HEK293 (cell line): ENCODE measurements around the gene HLA-E.
"Not testable (repeated sequence)": the region's sequence is repeated elsewhere in the genome, so short reads cannot be mapped to it uniquely, and the experiment has no call there.

Experiments used
- CTCF ChIA-PET: fragments of 350-600 bp; formaldehyde crosslinking; extraction: SDS; loops from one replicate; lab custom pipeline; 2021; ENCODE audit warnings: antibody characterized with exemption; lab: Yijun Ruan, JAX
- POLR2A ChIA-PET: fragments of 300-600 bp; formaldehyde crosslinking; extraction: SDS; loops from one replicate; lab custom pipeline; 2020; ENCODE audit warnings: antibody characterized with exemption, inconsistent platforms; lab: Yijun Ruan, JAX
- H3K27ac ChIP-seq: fragments of 200-500 bp; sonication (Bioruptor generic); 2 replicates; pipeline ENCODE4 v1.5.1; 2014; ENCODE audit warnings: low read depth, low read length, control low read depth, inconsistent platforms; ENCODE audit errors: extremely low read depth
- H3K36me3 ChIP-seq, 2 experiments: fragments of 200-500 bp in 1 of 2; sonication (Bioruptor generic) in 1 of 2; 1 replicate in 1 of 2; 2 replicates in 1 of 2; pipeline ENCODE4 v1.5.1; 2014 to 2017; ENCODE audit warnings: inconsistent platforms in 2 of 2, low read length in 2 of 2; ENCODE audit not compliant: control insufficient read depth in 2 of 2, insufficient read depth in 1 of 2
- H3K4me1 ChIP-seq: fragments of 200-500 bp; sonication (Bioruptor generic); 2 replicates; pipeline ENCODE4 v1.5.1; 2014; ENCODE audit warnings: mild to moderate bottlenecking, low read length, inconsistent platforms; ENCODE audit not compliant: control insufficient read depth, insufficient read depth
- H3K4me3 ChIP-seq: 2 replicates; pipeline ENCODE4 v1.5.1; 2011; ENCODE audit warnings: low read depth, mild to moderate bottlenecking, control low read depth, low read length, moderate library complexity
- H3K9me3 ChIP-seq: fragments of 200-500 bp; sonication (Bioruptor generic); 2 replicates; pipeline ENCODE4 v1.5.1; 2014; ENCODE audit warnings: low read depth, low read length, inconsistent platforms; ENCODE audit not compliant: control insufficient read depth, insufficient read depth
- CTCF ChIP-seq: fragments of 450-650 bp; formaldehyde crosslinking; IDR thresholded peaks from 2 replicates; pipeline ENCODE4 v1.5.1; 2016; ENCODE audit warnings: missing biosample characterization, missing genetic modification characterization
- SP2 ChIP-seq: fragments of 450-650 bp; formaldehyde crosslinking; IDR thresholded peaks from 2 replicates; pipeline ENCODE4 v1.5.1; 2016; ENCODE audit warnings: missing biosample characterization, missing genetic modification characterization
- SP7 ChIP-seq: fragments of 450-650 bp; formaldehyde crosslinking; IDR thresholded peaks from 2 replicates; pipeline ENCODE4 v1.5.1; 2016; ENCODE audit warnings: missing biosample characterization, missing genetic modification characterization
- WT1 ChIP-seq: fragments of 450-650 bp; formaldehyde crosslinking; IDR thresholded peaks from 2 replicates; pipeline ENCODE4 v1.5.1; 2016; ENCODE audit warnings: missing biosample characterization, missing genetic modification characterization
- ZBTB17 ChIP-seq: fragments of 450-650 bp; formaldehyde crosslinking; IDR thresholded peaks from 2 replicates; pipeline ENCODE4 v1.5.1; 2016; ENCODE audit warnings: missing biosample characterization, missing genetic modification characterization
- ZBTB49 ChIP-seq: fragments of 450-650 bp; formaldehyde crosslinking; IDR thresholded peaks from 2 replicates; pipeline ENCODE4 v1.5.1; 2016; ENCODE audit warnings: missing biosample characterization, missing genetic modification characterization, low read depth
- ZFP69B ChIP-seq: fragments of 450-650 bp; formaldehyde crosslinking; IDR thresholded peaks from 2 replicates; pipeline ENCODE4 v1.5.1; 2016; ENCODE audit warnings: missing biosample characterization, missing genetic modification characterization
- ZNF133 ChIP-seq: fragments of 450-650 bp; formaldehyde crosslinking; IDR thresholded peaks from 2 replicates; pipeline ENCODE4 v1.5.1; 2016; ENCODE audit warnings: missing biosample characterization, missing genetic modification characterization
- ZNF2 ChIP-seq: fragments of 450-650 bp; formaldehyde crosslinking; IDR thresholded peaks from 2 replicates; pipeline ENCODE4 v1.5.1; 2016; ENCODE audit warnings: missing biosample characterization, missing genetic modification characterization
- ZNF335 ChIP-seq: fragments of 450-650 bp; formaldehyde crosslinking; conservative IDR thresholded peaks from 2 replicates; pipeline ENCODE4 v1.5.1; 2016; ENCODE audit warnings: missing biosample characterization, missing genetic modification characterization
- ZNF391 ChIP-seq: fragments of 450-650 bp; formaldehyde crosslinking; IDR thresholded peaks from 2 replicates; pipeline ENCODE4 v1.5.1; 2016; ENCODE audit warnings: low read depth, missing biosample characterization, missing genetic modification characterization, borderline replicate concordance
- ZNF488 ChIP-seq: fragments of 450-650 bp; formaldehyde crosslinking; IDR thresholded peaks from 2 replicates; pipeline ENCODE4 v1.5.1; 2016; ENCODE audit warnings: missing biosample characterization, missing genetic modification characterization
- ZNF530 ChIP-seq: fragments of 450-650 bp; formaldehyde crosslinking; IDR thresholded peaks from 2 replicates; pipeline ENCODE4 v1.5.1; 2016; ENCODE audit warnings: low read depth, missing biosample characterization, missing genetic modification characterization
- ZNF544 ChIP-seq: fragments of 450-650 bp; formaldehyde crosslinking; IDR thresholded peaks from 2 replicates; pipeline ENCODE4 v1.5.0; 2017; ENCODE audit warnings: missing biosample characterization, missing genetic modification characterization
- ZNF600 ChIP-seq: fragments of 450-650 bp; formaldehyde crosslinking; IDR thresholded peaks from 2 replicates; pipeline ENCODE4 v1.5.1; 2016; ENCODE audit warnings: missing biosample characterization, missing genetic modification characterization
- ZNF654 ChIP-seq: fragments of 450-650 bp; formaldehyde crosslinking; IDR thresholded peaks from 2 replicates; pipeline ENCODE4 v1.5.1; 2016; ENCODE audit warnings: low read depth, missing biosample characterization, missing genetic modification characterization
- ZNF658 ChIP-seq: fragments of 450-650 bp; formaldehyde crosslinking; IDR thresholded peaks from 2 replicates; pipeline ENCODE4; 2016; ENCODE audit warnings: missing biosample characterization, missing genetic modification characterization
- ZNF692 ChIP-seq: fragments of 450-650 bp; formaldehyde crosslinking; IDR thresholded peaks from 2 replicates; pipeline ENCODE4 v1.5.1; 2016; ENCODE audit warnings: missing biosample characterization, missing genetic modification characterization
- ZNF837 ChIP-seq: fragments of 450-650 bp; formaldehyde crosslinking; IDR thresholded peaks from 2 replicates; pipeline ENCODE4 v1.5.1; 2016; ENCODE audit warnings: missing biosample characterization, missing genetic modification characterization
- ZSCAN18 ChIP-seq: fragments of 450-650 bp; formaldehyde crosslinking; IDR thresholded peaks from 2 replicates; pipeline ENCODE4 v1.5.1; 2016; ENCODE audit warnings: missing biosample characterization, missing genetic modification characterization

HLA-E gene

GRCh38 chr6:30481211-30481964, 7.9 kb upstream of the HLA-E start:
- Histone ChIP-seq H3K27ac (no peak overlapping the region), H3K4me1 (no peaks in the 10 kb centered on the region), H3K9me3 (no peaks in the 10 kb centered on the region), H3K4me3 (no peak overlapping the region), H3K36me3 (no peaks in the 10 kb centered on the region)
- POLR2A ChIA-PET = interaction anchor here (1.0 to 1.4 kb wide), 3 partner anchors 116 to 249 kb away, joined by 3 to 15 read pairs (median 4); no protein-coding TSS in a partner anchor
- CTCF ChIA-PET = interaction anchor here (0.6 to 10.3 kb wide), 26 partner anchors 8 to 885 kb away, joined by 3 to 324 read pairs (median 4); no protein-coding TSS in a partner anchor
- TF ChIP-seq ZSCAN18 (tag by site-specific recombination) (no peak), ZNF544 (no peak), ZNF530 (tag by site-specific recombination) (no peak), ZNF488 (tag by site-specific recombination) (no peak), ZNF837 (tag by site-specific recombination) (no peak), ZNF658 (tag by site-specific recombination) (no peak), ZBTB49 (tag by site-specific recombination) (no peak), ZNF133 (tag by site-specific recombination) (no peak), CTCF (no peak), SP7 (no peak)

GRCh38 chr6:30481965-30482644, 7.2 kb upstream of the HLA-E start:
- POLR2A ChIA-PET = interaction anchor here (0.6 to 1.4 kb wide), 5 partner anchors 59 to 249 kb away, joined by 3 to 15 read pairs (median 3); partner anchors contain the start of gene DHX16
- CTCF ChIA-PET = interaction anchor here (0.5 to 10.3 kb wide), 28 partner anchors 9 to 884 kb away, joined by 3 to 324 read pairs (median 4); no protein-coding TSS in a partner anchor
- TF ChIP-seq CTCF = peak; percentile 87
- peak; percentile 27; the same call in 1 of the 2 replicates for TF ChIP-seq SP2
- TF ChIP-seq ZNF335 (tag by site-specific recombination) = peak; percentile 37; the same call in 1 of the 2 replicates
- TF ChIP-seq ZNF391 (tag by site-specific recombination) = peak; percentile 75; the same call in 1 of the 2 replicates
- TF ChIP-seq ZNF600 = peak; percentile 51
- TF ChIP-seq WT1 (tag by site-specific recombination) = 0 out of 2 replicates have a peak, but pooled peaks have one; percentile 18
- TF ChIP-seq ZNF2 = 0 out of 2 replicates have a peak, but pooled peaks have one; percentile 49
- peak; percentile 80 for TF ChIP-seq ZNF692 (tag by site-specific recombination)
- peak; percentile 89 for TF ChIP-seq ZBTB17 (tag by site-specific recombination)
- peak; percentile 97 for TF ChIP-seq ZNF654 (tag by site-specific recombination)
- peak; percentile 61; the same call in 1 of the 2 replicates for TF ChIP-seq ZFP69B (tag by site-specific recombination)

More at GRCh38 chr6:30481965-30482644, 7.2 kb upstream of the HLA-E start:
- not testable (repeated sequence) for H3K27ac ChIP-seq, H3K36me3 ChIP-seq, H3K4me1 ChIP-seq, H3K9me3 ChIP-seq, H3K4me3 ChIP-seq
